Measurements from ENCODE around the gene PCK2.

PCK2 gene

DNA sequence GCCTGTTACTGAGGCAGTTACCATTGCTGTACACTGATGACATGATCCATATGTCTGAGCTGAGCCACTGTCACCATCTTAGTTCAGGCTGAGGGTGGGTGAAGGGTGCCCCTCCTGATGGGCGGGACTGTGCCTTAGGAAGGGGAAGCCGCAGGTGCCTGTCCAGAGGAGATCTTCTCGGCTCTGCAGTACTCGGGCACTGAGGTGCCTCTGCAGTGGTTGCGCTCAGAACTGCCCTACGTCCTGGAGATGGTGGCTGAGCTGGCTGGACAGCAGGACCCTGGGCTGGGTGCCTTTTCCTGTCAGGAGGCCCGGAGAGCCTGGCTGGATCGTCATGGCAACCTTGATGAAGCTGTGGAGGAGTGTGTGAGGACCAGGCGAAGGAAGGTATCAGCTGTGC lies 56.9 kb downstream of the PCK2 start:
- no peak for DNase-seq (ENCODE audit: low read depth in 2 of 2, low spot score in 1 of 2)

DNA sequence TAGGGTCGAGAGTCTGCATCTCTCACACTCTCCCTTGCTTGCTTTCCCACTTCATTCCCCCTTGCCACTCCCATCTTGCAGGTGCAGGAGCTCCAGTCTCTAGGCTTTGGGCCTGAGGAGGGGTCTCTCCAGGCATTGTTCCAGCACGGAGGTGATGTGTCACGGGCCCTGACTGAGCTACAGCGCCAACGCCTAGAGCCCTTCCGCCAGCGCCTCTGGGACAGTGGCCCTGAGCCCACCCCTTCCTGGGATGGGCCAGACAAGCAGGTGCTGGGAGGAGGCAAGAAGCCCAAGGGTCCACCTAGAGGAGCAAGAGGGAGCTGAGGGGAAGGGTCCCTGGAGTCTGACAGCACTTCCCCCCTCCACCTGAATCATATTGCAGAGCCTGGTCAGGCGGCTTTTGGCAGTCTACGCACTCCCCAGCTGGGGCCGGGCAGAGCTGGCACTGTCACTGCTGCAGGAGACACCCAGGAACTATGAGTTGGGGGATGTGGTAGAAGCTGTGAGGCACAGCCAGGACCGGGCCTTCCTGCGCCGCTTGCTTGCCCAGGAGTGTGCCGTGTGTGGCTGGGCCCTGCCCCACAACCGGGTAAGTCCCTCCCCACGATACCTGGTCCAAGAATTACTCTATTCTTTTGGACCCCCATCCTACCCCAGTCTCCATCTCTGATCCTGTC lies 57.4 kb downstream of the PCK2 start:
- no peak for DNase-seq (ENCODE audit: low read depth in 2 of 2, low spot score in 1 of 2)
